Cerebellar nuclear complex (tissue), 1 donor: Measurements from ENCODE around the gene PABPC3.

Experiments used
- DNase-seq, 2 experiments: peaks; one replicate each; lab custom pipeline; 2025; lab: John Stamatoyannopoulos, UW

PABPC3 gene

GRCh38 chr13:25111585-25111956 is 15.6 kb downstream of the PABPC3 start:
- no peak for DNase-seq

DNA sequence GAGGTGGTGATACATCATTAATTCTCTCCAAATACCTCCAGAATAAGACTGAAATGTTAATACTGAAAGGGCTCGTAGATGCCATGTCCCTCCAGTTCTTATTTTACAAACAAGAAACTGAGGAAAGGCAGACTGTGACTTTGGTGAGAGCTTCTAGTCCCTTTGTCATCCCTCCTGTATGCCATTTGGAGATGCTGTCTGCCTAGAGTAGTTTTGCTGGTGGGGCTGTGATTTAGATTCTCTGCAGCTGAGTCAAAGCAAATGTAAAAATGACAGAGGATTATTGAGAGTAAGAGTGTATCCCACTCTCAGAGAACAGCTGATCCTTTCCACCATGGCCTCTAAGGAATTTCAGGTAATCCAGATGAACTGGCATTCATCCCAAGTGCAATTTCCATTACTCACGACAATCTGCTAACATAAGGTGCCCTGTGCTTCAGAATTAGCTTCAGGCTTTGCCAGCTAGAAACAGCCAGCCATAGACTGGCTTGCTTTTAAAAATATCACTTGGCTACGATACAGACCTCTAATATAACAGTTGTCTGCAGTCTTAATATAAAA is 16.8 kb downstream of the PABPC3 start:
- DNase-seq = no peak

DNA sequence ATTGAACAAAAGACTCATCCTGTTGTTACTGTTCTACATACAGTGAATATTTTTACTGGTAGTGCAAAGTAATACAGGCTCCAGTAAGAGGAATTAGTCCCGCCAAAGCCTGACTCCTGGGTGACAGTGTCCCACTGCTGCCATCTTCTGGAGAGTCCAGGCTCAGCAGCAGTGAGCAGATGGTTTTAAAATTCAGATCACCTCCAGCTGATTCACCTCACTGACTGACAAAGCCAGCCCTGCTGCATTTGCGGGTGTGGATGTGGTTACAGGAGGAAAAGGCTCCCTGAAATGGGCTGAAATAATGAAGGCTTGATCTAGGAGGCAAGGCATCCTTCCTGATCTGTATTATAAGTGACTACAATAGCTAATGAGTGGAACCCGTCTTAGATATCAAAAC is 18.3 kb downstream of the PABPC3 start:
- DNase-seq = peak; percentile 51 to 89

DNA sequence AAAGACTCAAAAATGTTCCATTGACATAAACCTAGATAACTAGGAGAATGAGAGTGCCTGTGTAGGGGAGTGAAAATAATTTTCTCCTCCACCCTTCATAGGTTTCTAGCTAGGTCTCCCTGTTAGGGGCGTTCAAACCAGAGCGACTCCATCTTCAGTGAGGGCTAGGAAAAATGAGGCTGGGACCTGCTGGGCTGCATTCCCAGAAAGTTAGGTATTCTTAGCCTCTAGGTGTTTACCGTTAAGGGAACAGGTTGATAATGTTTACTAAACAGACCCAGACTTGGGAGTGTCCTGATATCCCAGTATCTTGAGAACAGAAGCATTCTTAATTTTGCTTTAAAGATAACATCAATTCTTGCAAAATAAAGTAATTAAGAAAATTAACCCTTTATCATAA is 20.1 kb downstream of the PABPC3 start:
- DNase-seq = no peak

- DNase-seq = no peak
These were observed 21.4 kb downstream of the PABPC3 start for GRCh38 chr13:25117312-25117711.

- no peak for DNase-seq
These were observed 22.5 kb downstream of the PABPC3 start for GRCh38 chr13:25118378-25118905.

GRCh38 chr13:25130944-25131343 is 35.0 kb downstream of the PABPC3 start:
- no peak for DNase-seq

- DNase-seq = no peak
These were observed 36.0 kb downstream of the PABPC3 start for GRCh38 chr13:25131881-25132420.

- no peak for DNase-seq
These were observed 36.9 kb downstream of the PABPC3 start for GRCh38 chr13:25132751-25133390.

DNA sequence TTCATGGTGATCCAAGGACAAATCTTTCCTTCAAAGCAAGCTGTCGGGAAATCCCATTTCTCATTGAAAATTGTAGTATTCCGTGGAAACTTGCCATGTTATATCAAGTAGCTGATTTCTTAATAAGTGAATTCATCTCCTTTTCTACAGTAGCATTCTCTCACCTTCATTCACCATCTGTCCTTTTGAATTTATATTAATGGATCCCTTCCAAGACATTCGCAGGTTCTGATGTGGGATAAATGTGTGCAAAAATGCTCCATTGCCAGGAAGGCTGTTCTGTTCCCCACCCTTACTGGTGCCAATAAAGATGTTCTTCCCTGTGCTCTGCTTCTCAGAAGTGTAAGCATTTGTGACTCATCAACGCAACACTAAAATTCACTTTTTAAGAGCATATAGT is 40.0 kb downstream of the PABPC3 start:
- no peak for DNase-seq

DNA sequence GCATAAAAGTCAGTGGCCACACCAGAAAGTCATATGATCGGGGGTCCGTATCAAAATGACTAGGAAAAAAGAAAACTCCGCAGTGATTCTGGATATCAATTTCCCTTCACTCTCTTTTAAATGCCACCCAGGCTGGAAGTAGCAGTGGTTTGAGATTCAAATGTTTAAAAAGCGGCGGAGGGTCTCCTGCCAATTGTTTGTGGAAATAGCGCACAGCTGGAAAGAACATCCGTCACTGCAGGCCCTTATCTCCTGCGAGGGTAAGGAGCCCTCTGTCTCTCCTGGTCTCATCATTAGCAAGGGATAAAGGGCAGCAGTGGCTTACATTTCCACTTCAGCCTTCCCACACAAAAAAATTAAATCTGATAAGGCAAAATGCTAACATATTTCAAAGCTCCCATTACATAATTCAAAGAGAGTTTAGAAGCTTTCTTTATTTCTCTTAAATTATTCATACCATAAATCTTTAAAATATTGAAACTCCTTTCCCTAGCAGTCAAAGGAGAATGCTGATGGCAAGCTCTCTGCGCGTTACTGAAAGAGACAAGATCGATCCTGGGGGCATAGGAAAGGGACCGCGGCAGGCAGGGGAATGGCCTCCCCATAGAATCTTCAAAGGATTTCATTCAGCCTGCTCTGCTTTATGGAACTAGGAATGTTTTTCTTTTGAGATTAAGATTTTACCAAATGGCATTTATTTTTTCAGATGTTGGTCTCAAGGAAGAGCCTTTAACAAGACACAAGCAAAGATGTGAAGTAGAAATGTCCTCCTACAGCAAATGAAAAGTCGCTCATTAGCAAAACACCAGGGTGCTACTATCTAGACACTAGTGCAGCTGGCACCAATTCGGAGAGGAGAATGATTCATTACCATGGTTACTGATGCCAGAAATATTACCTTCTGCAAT is 41.2 kb downstream of the PABPC3 start:
- no peak for DNase-seq

- DNase-seq = no peak
These were observed 41.8 kb downstream of the PABPC3 start for GRCh38 chr13:25137788-25138115.

GRCh38 chr13:25141042-25141441 is 45.1 kb downstream of the PABPC3 start:
- no peak for DNase-seq

DNA sequence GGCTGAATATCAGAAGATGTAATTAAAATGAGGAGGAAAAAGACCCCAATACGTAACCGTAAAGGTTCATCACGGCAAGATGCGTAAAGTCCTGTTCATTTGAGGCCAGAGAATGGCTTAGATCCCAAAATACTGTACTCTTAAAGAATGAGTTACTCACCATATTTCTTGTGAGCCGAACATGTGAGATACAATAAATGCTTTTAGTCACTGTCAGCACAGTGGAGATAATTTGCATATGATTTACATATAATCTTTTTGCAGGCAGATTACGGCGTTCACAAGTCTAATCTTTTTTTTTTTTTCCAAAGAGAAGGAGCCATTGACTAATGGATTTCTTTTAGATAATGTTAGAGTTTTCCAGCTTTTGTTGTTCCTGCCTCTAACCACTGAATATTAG is 47.8 kb downstream of the PABPC3 start:
- no peak for DNase-seq

- DNase-seq = no peak
These were observed 51.9 kb downstream of the PABPC3 start for GRCh38 chr13:25147638-25148401.

GRCh38 chr13:25148402-25148771 is 52.5 kb downstream of the PABPC3 start:
- no peak for DNase-seq
